ENCODE data around the gene ARPP21.

DNA sequence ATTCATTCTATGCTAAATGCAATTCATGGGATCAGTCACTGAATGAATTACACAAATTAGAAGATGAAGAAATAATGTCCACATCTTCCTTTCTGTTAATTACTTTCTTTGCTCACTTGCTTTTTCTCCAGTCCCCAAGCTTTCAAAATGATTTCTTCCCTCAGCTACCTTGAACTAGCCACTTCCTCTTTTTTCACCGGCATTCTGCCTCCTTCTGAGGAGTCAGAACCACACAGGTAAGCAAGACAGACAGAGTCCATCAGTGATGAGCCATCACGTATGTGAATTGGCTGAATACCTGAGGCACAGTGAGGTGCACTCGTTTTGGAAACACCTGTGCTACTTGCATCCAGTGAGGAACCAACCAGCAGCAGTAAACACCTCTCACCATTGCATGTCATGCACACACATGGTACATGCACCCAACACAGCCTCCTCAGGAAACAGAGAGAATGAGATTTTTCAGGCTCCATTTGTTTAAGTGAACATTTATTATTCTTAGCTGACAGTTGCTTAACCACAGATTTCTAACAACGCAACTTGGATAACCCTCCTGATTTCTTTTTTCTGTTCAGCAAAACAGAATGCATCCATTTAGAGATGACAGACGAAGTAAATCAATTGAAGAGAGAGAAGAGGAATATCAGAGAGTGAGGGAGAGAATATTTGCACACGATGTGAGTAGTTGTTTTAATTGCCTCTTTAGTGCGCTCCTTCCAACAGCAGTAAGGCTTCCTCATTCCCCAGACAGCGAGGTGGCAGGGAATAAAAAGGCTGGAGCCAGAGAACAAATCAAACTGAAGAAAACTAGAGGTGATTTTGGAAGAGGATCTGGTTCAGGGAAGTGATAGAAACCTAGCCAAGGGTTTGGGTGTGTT lies 69.3 kb downstream of the ARPP21 start:
- TF ChIP-seq, protein P1, sequence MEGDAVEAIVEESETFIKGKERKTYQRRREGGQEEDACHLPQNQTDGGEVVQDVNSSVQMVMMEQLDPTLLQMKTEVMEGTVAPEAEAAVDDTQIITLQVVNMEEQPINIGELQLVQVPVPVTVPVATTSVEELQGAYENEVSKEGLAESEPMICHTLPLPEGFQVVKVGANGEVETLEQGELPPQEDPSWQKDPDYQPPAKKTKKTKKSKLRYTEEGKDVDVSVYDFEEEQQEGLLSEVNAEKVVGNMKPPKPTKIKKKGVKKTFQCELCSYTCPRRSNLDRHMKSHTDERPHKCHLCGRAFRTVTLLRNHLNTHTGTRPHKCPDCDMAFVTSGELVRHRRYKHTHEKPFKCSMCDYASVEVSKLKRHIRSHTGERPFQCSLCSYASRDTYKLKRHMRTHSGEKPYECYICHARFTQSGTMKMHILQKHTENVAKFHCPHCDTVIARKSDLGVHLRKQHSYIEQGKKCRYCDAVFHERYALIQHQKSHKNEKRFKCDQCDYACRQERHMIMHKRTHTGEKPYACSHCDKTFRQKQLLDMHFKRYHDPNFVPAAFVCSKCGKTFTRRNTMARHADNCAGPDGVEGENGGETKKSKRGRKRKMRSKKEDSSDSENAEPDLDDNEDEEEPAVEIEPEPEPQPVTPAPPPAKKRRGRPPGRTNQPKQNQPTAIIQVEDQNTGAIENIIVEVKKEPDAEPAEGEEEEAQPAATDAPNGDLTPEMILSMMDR (IDR thresholded peaks at IDR 0.05 in 8 of 11, conservative IDR thresholded peaks at IDR 0.05 in 3 of 11), result no peak
- no peak for TF ChIP-seq POLR2A (IDR thresholded peaks at IDR 0.05)
- no peak for TF ChIP-seq POLR2AphosphoS5 (IDR thresholded peaks at IDR 0.05)
